HG03521 (cell line): ENCODE results near the gene CDH13.

Experiments
- ATAC-seq: cut with Tn5 transposase; IDR thresholded peaks from one replicate; pipeline ENCODE4 v1.9.1; 2021; ENCODE audit warnings: mild to moderate bottlenecking, moderate library complexity; ENCODE audit not compliant: unreplicated experiment

Gene CDH13

DNA sequence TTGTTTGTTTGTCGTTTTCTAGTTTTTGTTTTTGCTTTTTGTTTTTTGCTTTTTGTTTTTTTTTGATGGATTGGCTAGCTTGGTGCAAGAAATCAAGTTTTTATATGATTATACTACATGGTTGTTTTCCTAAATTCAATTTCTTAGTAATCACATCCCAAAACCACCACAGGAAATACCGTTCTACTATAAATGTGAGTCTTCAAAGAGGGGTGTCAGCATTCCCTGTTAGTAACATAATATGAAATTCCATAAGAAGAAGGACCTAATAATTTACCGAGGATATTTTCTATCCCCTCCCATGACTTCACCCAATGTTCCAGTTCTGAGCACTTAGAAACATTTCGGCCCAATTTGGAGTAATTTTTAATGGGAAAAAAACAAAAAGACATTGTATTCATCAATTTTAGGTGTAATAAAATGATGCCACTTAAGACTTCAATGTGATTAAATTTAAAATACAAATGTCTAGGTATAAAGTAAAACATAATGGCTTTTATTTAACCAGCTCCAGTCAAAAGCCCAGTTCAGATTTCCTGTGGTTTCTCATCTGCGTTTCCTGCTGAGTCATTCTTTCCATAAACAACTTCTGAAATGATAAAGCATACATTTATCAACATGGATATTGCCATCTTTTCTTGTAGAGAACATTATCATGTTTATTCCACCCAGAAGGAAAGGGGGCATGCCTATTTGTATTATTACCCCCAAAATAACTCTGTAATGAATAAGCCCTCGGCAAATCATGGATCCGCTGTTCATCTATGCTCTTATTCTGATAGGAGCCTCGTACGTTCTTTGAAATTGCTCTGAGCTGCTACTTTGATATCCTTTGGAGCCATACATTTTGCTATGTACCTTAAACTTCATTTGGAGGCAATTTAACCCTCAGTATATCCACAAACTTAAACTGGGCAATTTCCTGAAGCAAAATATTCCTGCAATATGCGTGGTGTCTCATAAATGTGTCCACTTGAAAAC lies 1209.1 kb downstream of the CDH13 start:
- ATAC-seq: no peak

DNA sequence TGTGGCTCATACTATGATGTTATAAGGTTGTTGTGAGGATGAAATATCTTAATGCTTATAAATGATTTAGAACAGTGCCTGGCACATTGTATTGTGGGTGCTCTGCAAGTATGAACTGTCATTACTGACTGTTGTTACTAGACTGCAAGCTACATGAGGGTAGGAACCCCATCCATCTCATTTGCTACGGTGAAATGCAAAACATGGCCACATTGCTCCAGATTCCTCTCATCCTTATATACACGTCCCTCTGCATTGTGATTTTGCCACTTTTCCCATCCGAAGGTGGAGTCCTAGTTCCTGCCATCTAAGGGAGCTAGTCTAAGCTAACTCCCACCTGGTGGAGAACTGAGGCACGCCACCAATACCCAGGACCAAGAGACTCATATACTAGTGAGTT lies 1210.8 kb downstream of the CDH13 start:
- no peak for ATAC-seq

DNA sequence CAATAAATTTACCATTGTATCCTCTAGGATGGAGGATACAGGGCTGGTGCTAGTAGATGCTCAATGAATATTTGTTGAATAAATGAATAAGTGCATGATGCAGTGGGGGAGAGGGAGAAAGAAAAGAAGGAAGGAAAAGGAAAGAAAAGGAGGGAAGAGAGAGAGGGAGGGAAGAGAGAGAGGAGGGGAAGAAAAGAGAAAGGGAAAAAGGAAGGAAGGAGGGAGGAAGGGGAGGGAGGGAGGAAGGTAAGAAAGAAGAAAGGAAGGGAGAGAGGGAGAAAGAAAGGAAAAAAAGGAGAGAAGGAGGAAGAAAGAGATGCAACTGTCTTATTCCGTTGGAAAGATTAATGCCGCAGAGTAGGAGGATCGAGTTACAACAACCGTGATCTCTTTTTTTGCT lies 1211.4 kb downstream of the CDH13 start:
- ATAC-seq: no peak

DNA sequence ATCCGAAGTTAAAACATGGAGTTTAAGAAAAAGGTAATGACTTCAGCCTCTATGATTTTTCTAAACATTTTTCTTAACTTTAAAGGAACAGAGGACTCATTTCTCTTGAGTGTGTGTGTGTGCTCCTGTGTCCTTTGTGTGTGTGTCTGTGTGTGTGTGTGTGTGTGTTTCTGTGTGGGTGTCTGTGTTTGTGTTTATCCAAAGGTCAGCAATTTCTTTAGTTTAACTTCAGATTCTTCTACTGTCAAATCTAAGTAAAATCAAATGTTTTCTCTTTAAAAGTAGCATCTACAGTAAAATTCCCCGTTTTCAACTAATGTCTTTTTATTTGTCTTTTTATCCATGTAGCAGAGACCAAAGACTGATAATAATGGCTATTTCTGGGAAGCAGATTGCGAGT lies 1212.8 kb downstream of the CDH13 start:
- ATAC-seq: no peak

DNA sequence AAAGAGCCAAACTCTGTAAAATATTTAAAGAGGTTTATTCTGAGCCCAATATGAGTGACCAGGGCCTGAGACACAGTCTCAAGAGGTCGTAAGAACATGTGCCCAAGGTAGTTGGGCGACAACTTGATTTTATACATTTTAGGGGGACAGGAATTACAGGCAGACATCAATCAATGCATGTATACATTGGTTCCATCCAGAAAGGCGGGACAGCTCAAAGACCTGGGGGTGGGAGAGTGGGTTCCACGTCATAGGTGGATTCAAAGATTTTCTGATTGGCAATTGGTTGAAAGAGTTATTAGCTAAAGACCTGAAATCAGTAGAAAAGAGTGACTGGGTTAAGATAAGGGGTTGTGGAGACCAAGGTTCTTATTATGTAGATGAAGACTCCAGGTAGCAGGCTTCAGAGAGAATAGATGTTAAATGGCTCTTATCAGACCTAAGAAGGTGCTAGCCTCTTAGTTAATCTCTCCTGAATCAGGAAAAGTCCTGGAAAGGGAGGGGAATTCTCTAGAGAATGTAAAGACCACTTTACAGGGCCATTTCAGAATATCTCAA lies 1213.4 kb downstream of the CDH13 start:
- ATAC-seq: no peak

DNA sequence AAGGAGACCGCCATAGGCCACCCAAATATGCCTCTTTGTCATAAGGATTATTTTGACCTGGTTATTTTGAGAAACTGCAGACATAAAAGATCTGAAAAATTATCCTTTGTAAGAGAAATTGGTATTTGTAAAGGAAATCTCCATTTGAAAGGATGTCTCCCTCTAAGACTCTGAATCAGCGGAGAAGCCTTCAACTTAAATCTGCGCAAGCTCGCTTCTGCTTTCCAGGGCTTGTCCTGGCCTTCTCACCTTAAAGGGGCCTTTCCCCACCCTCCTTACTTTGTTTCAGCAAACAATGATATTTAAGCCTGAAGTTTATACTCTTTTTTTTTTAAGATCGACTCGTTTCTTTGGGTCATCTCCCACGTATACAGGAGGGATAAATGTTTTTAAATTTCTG lies 1215.5 kb downstream of the CDH13 start:
- ATAC-seq: no peak

DNA sequence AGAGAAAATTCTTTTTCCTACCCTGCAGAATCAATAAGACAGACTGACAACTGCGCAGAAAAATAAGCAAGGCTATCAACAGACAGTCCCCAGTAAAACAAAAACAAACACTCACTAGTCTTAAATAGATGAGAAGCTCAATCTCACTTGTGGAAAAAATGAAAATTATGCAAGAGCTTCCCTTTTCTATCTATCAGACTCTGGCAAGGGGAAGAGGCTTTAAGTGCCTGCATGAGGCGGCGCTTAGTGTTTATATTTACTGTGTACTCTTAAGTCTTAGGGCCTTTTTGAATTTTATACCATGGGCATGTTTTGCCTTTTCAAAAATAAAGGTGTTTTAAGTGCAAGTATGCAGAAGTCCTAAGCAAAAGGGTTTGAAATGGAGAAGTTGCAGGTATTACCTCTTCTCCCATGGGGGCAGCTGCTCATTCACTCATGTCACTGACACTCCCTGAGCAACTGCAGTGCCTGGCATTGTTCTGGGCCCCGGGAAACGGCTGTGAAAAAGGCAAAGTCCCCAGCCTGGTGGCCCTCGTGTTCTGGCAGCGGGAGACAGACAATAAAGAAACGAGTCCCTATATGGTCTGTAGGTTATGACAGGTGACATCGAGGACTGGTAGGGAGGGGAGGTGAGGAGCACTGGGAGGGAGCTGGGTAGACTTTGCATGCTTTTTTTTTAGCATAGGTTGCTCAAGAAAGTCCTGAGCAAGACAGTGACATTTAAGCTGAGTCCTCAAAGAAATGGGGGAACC lies 1216.2 kb downstream of the CDH13 start:
- ATAC-seq: no peak

DNA sequence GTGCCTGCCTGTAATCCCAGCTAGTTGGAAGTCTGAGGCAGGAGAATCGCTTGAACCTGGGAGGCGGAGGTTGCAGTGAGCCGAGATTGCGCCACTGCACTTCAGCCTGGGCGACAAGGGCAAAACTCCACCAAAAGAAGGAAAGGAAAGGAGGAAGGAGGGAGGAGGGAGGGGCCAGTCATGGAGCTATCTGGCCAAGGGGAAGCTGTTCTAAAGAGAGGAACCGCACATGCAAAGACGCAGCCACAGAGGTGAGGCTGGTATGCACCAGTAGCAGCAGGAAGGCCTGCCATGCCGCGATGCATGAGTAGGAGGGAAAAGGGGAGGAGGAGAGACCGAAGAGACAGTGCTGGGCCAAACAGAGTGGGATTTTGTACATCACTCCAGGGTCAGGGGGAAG lies 1216.9 kb downstream of the CDH13 start:
- ATAC-seq: no peak

DNA sequence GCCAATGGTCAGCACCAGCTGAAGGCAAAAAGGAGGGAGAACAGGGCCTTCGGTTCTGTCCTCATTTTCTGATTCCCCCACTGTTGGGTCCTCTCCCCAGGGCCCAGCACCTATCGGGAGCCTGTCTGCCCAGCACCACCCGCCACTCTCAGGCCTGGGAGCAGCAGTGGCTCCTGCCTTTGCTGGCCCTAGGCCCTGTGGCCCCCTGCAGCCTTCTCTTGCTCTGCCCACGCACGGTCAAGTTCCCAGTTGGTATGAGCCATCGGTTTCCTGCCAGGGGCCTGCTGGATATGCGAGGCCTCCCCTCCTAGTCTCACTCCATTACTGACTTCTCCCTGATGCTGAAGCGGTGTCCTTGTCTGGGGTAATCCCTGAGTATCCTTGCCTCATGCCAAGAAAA lies 1218.5 kb downstream of the CDH13 start:
- no peak for ATAC-seq

DNA sequence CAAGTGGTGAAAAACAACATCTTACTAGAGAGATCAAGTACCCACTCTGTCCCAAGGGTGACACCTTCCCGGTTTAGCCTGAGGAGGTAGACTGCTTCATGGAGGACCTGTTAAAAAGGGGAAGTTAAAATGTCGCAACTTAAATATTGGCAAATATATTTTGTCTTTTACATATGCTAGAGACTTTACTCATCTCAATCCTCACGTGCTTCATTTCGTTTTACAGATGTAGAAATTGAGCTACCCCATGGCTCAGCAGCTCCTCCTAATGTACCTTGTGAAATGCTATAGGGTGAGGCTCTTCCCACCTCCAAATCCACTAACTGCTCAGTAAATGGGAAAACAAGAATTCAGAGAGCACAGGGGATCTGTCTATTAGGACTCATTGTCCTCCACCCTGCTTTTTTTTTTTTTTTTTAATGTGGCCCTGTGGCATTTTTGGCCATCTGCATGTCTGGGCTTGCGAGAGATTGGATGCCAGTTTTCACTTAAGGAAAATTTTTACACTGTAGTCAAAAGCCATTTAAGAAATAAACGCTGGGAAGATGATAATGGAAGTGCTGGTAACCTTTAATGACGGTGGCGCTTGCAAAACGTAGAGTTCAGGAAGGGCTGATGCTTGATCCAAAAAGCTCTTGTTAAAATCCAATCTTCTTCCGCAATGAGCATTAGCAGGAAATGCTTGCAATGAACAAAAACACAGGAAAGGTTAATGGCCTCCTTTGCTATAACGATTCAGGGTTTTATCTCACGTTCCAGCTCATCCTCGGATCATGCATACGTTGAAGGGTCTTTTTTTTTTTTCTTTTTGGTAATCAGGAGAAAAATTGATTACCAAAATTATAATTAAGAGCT lies 1220.8 kb downstream of the CDH13 start:
- ATAC-seq: no peak

DNA sequence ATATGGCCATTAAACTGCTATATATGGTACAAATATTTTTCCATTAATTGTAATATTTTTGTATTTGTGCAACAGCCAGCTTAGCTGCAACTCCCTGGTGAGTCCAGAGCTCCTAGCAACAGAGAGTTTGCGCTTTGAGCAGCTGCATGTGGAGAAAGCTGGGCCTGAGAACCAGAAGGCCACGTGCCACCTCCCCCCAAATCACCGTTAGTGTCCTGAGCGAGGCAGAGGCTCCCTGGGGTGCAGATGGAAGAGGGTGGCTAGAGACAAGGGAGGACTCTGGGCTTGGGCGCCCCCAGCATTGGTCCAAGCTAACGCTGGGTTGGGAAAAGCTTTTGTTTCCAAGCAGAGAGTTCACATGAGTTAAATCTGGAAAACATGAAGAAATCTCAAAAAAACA lies 1222.7 kb downstream of the CDH13 start:
- no peak for ATAC-seq
